ENCODE results near the gene FAM193B.
A peak's percentile ranks its signal among the peaks of the same experiment; 100 is the strongest.
"Not testable (repeated sequence)": the region's sequence is repeated elsewhere in the genome, so short reads cannot be mapped to it uniquely, and the experiment has no call there.

FAM193B gene

DNA sequence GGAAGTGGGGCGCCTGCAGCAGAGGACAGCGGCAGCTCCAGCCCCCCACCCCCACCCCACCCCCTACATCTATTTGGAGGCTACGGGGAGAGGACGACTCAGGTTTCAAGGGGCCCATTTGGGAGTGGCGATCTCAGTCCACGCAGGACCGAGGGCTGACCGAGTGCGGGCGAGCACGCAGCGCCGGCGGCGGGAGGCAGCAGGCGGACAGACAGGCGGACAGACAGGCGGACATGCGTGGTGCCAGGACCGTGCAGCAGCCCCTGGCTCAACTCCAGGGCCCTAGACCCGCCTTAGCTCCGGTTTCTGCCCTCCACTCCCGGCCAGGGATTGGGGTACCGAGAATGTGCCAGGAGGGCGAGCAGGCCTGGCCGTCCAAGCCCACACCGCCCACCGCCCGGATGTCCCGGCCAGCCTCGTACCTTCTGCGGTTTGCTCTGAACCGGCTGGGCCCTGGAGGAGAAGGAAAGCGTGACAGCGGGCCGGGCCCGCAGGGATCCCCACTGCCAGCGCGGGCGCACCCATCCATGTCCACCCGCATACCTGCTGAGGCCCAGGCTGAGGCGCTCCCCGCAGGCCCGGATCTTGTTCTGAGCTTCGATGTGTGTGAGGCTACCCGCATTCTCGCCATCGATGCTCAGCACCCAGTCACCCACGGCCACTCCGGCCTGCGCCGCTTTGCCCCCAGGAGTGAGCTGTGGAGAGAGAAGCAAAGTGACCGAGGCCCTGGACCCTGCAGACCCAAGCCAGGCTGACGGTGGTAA, 62.2 kb downstream of the FAM193B start:
- no peak for DNase-seq
- TF ChIP-seq POLR2A (IDR thresholded peaks at IDR 0.05; ENCODE audit: low read length) (no peak), GATA1 (IDR thresholded peaks at IDR 0.05; ENCODE audit: low read depth, low read length) (no peak)

DNA sequence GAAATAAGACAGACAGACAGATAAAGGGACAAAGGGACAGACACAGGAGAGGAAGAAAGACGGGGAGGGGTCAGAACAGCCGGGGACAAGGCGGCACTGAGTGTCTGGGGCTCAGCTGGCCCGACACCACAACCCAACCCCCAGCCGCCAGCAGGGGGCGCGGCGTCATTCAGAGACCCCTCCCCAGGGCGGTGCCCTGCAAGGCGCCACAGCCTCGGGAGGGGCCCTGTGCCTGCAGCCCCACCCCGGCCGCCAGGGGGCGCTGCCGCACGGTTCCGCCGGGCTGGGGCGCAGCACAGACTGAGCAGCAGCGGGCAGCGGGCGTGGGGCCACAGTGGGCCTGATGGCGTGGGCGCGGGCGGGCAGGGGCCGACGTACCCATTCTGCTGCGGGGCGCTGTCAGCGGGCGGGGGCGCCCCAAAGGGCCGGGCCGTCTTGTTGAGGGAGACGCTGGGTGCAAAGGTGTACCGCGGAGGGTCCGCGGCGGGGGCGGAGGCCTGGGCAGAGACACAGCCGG, 62.9 kb downstream of the FAM193B start:
- TF ChIP-seq POLR2A (IDR thresholded peaks at IDR 0.05; ENCODE audit: low read length) (no peak), GATA1 (IDR thresholded peaks at IDR 0.05; ENCODE audit: low read depth, low read length) (no peak)
- DNase-seq, result peak; percentile 84 to 85

DNA sequence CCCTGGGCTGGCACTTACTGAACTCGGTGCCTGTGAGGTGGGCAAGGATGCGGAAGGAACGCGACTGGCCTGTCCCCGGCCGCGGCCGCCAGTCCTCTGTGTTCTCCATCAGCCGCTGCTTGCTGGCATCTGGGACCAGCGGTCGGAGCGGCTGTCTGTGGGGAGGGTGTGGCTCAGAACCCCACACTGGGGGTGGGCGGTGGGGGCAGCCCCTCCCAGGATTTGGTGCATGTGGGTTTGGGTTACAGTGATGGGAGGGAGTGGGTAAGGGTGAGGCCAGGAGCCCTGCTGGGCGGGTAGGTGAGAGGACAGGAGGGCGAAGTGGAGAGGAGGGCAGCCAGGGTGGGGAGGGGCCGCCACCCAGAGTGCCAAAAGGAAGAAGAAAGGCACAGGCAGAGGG, 63.4 kb downstream of the FAM193B start:
- no peak for DNase-seq
- TF ChIP-seq GATA1 (IDR thresholded peaks at IDR 0.05; ENCODE audit: low read depth, low read length) (no peak), POLR2A (IDR thresholded peaks at IDR 0.05; ENCODE audit: low read length) (no peak)

GRCh38 chr5:177490311-177490991, 63.9 kb downstream of the FAM193B start:
- no peak for TF ChIP-seq GATA1 (IDR thresholded peaks at IDR 0.05; ENCODE audit: low read depth, low read length)
- no peak for TF ChIP-seq POLR2A (IDR thresholded peaks at IDR 0.05; ENCODE audit: low read length)
- DNase-seq, result no peak

- no peak for DNase-seq
- no peak for TF ChIP-seq POLR2A (IDR thresholded peaks at IDR 0.05; ENCODE audit: low read length)
- no peak for TF ChIP-seq GATA1 (IDR thresholded peaks at IDR 0.05; ENCODE audit: low read depth, low read length)
Measured at GRCh38 chr5:177489119-177489716, 65.1 kb downstream of the FAM193B start.

DNA sequence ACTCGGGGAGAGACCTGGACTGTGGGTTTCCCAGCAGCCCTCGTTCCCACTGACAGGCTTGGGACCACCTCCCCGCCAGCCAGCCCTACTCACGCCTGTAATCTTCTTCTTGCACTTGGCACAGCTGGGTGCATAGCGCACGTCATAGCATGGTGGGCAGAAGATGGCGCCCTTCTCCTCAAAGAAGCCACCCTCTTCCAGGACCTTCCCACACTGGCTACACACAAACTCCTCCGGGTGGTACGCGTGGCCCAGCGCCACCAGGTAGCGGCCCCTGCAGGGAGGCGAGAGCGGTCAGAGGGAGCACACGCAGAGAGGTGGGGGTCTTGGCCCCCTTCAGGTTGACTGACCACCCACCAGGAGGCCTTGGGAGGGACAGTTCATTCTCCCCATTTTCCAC, 66.4 kb downstream of the FAM193B start:
- TF ChIP-seq POLR2A (IDR thresholded peaks at IDR 0.05; ENCODE audit: low read length), result no peak
- TF ChIP-seq GATA1 (IDR thresholded peaks at IDR 0.05; ENCODE audit: low read depth, low read length), result no peak
- DNase-seq, result no peak

DNA sequence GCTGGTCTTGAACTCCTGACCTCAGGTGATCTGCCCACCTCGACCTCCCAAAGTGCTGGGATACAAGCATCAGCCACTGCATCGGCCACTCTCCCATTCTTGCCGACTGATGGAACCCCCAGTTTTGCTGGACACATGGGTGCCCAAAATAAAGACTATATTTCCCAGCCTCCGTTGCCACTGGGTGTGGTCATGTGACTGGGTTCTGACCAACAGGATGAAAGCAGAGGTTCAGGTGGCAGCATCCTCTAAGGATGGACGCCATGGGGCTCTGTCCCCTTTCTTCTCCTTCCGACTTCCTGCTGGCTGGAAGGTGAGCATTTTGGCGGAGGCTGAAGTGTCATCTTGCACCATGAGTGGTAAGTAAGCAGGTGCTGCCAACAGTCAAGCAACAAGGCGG, 67.2 kb downstream of the FAM193B start:
- no peak for DNase-seq
- TF ChIP-seq GATA1 (IDR thresholded peaks at IDR 0.05; ENCODE audit: low read depth, low read length), result no peak
- TF ChIP-seq POLR2A (IDR thresholded peaks at IDR 0.05; ENCODE audit: low read length), result no peak

GRCh38 chr5:177486256-177486655, 68.1 kb downstream of the FAM193B start:
- no peak for DNase-seq
- TF ChIP-seq GATA1 (IDR thresholded peaks at IDR 0.05; ENCODE audit: low read depth, low read length) (no peak), POLR2A (IDR thresholded peaks at IDR 0.05; ENCODE audit: low read length) (no peak)

DNA sequence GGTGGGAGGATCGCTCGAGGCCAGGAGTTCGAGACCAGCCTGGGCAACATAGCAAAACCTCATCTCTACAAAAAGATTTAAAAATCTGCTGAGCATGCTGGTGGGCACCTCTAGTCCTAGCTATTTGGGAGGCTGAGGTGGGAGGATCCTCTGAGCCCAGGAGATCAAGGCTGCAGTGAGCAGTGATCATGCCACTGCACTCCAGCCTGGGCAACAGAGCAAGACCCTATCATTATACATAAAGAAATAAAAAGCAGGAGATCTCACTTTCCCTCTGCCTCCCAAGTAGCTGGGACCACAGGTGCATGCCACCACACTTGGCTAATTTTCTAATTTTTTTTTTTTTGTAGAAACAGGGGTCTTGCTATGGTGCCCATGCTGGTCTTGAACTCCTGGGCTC, 68.6 kb downstream of the FAM193B start:
- not testable (repeated sequence) for DNase-seq

DNA sequence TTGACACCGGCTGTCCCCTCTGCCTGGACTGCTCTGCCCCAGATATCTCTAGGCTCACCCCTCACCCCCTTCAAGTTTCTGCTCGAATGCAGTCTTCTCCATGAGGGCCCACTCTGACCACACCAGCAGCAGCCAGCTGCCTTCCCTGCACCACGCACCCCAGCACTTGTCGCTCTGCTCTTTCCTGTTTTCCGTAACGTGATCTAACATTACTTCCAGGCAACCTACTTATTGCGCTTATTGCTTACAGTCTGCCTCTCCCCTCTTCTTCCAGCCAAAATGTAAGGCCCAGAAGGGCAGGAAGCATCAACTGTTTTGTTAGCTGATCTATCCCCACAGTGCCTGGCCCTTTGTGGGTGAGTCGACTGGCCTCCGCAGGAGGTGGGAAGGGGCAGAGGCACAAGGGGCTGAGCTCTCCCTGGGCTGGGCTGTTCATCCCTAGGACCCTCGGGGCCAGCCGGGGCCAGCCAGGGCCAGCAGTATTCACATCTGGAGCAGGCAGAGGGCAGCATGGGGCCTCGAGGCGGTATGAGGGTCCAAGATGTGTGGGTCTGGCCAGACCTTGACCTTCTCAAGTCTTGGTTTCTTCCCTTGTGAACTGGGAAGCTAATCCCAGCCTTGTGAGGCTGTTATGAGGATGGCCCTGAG, 69.3 kb downstream of the FAM193B start:
- no peak for DNase-seq
- TF ChIP-seq GATA1 (IDR thresholded peaks at IDR 0.05; ENCODE audit: low read depth, low read length), result no peak
- no peak for TF ChIP-seq POLR2A (IDR thresholded peaks at IDR 0.05; ENCODE audit: low read length)

GRCh38 chr5:177483994-177484901, 70.1 kb downstream of the FAM193B start:
- TF ChIP-seq POLR2A (IDR thresholded peaks at IDR 0.05; ENCODE audit: low read length) (peak; percentile 16), GATA1 (IDR thresholded peaks at IDR 0.05; ENCODE audit: low read depth, low read length) (no peak)
- DNase-seq, result no peak

DNA sequence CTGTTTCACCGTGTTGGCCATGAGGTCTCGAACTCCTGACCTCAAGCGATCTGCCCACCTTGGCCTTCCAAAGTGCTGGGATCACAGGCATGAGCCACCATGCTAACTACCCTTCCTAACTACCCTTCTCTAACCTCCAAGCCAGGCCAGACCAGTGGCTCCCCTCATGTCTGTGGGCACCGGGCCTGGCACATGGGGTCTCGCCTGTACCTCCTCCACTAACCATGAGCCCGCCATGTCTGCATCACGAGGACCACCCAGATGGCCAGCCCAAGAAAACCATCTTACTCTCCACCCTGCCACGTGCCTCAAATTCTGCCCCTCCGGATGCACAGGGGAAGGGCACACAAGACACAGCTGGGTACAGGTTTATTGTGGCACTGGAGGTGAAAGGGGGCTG, 71.3 kb downstream of the FAM193B start:
- no peak for TF ChIP-seq POLR2A (IDR thresholded peaks at IDR 0.05; ENCODE audit: low read length)
- no peak for TF ChIP-seq GATA1 (IDR thresholded peaks at IDR 0.05; ENCODE audit: low read depth, low read length)
- no peak for DNase-seq

- TF ChIP-seq GATA1 (IDR thresholded peaks at IDR 0.05; ENCODE audit: low read depth, low read length) (no peak), POLR2A (IDR thresholded peaks at IDR 0.05; ENCODE audit: low read length) (no peak)
- no peak for DNase-seq
Measured at GRCh38 chr5:177482359-177482795, 72.0 kb downstream of the FAM193B start.

Data from erythroblast (primary cell).